ENCODE measurements around the gene SERHL2. TPM values are rescaled to one million over a fixed set of nuclear protein-coding genes. Genes with fewer than 3 reads are reported as not detected.

SERHL2 gene
- polyA plus RNA-seq, 1 of the 3 experiments (the other 2 are of a cell fraction) = 3.1 TPM

DNA sequence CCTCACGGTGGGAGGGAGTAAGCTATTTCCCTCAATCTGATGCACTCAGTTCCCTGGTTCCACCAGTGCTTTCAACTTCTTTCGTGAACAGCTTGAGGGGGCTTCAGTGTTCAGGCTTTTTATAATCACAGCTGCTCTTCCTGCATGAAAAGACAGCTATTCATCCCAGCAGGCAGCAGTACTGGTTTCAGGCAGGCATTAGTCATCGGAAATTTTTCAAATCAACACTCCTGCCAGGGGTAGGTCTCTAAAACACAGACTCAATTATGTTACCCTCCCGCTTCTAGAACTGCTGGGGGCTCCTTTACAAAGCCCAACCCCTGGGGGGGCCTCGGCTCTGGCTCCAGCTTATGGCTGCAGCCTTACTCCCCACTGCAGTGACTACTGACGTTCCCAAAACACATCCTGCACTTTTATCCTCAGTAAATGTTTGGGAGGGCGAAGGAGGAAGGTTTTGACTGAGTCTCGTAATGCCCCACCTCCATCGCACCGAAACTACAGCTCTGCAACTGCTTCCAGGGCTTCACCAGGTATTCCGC, 55.1 kb downstream of the SERHL2 start:
- peaks cover 2% of the 10 kb centered on the region for H3F3A ChIP-seq (replicated peaks; ENCODE audit: insufficient read depth)
- POLR2A ChIA-PET = no interaction called here

DNA sequence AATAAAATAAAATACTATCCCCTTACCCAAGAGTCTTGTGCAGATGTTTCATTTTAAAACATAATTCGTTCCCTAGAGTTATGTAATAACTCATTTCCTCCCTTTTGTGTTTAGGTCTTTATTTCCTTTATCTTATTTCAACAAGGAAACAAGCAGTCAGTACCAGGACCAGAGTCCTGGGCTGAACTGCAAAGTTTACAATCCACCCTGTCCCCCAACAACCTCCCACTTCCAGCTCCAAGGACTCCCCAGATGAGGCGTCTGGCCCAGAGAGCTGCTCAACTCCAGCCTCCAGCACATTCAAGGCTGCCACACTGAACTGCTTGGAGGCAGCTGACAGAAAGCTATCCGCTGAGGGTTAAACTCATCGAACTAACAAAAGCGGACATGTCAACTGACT, 56.4 kb downstream of the SERHL2 start:
- peaks cover 6 to 30% of the 10 kb centered on the region in 2 experiments; a peak in 2 of 4 replicates for H3K4me1 ChIP-seq (ENCODE audit: control insufficient read depth in 1 of 2, insufficient read depth in 2 of 2, low read depth in 1 of 2, low read length in 1 of 2)
- CTCF ChIA-PET = interaction anchor here (0.9 kb wide), 1 partner anchor 13 kb away, joined by 4 read pairs; no protein-coding TSS in a partner anchor

More for the DNA sequence above, 55.1 kb downstream of the SERHL2 start:
- no peak for TF ChIP-seq RCOR1 (IDR thresholded peaks at IDR 0.05; ENCODE audit: low read length)
- no peak for TF ChIP-seq YY1 (IDR thresholded peaks at IDR 0.05; ENCODE audit: low read depth)
- no peak for TF ChIP-seq USF1 (IDR thresholded peaks at IDR 0.05; ENCODE audit: borderline replicate concordance, low read depth)
- TF ChIP-seq PBX3 (IDR thresholded peaks at IDR 0.05) = peak; percentile 40; the same call in 1 of the 2 replicates
- TF ChIP-seq CHD2 (IDR thresholded peaks at IDR 0.05; ENCODE audit: low read length, partially characterized antibody) = no peak
- TF ChIP-seq TEAD4 (IDR thresholded peaks at IDR 0.05; ENCODE audit: borderline replicate concordance, insufficient read depth) = no peak
- peaks cover 26% of the 10 kb centered on the region; the same call in 1 of the 2 replicates for H4K20me1 ChIP-seq (ENCODE audit: insufficient read depth)
- peaks cover 98% of the 10 kb centered on the region for H3K79me2 ChIP-seq (ENCODE audit: insufficient read depth)
- DNase-seq = no peak
- H3K4me3 ChIP-seq (ENCODE audit: low read depth in 2 of 2, low read length in 1 of 2) = no peak overlapping the region
- H3K9me3 ChIP-seq = no peaks in the 10 kb centered on the region
- peak overlapping the region; percentile 71 for H3K4me2 ChIP-seq
- WGBS (ENCODE audit: low lambda C conversion rate) = 41% methylated on average over 8 of the region's 11 CpGs
- H3K9ac ChIP-seq = no peak overlapping the region
- H3K27me3 ChIP-seq (ENCODE audit: insufficient read depth) = no peaks in the 10 kb centered on the region
- CTCF ChIA-PET = no interaction called here
- peak overlapping the region in 1 of 2 experiments; percentile 57; a peak in 2 of 4 replicates for H3K27ac ChIP-seq (ENCODE audit: low read depth in 2 of 2, low read length in 1 of 2)
- no peak overlapping the region for H2AFZ ChIP-seq (ENCODE audit: low read depth)
- H3K36me3 ChIP-seq (replicated peaks in 1 of 2; ENCODE audit: control insufficient read depth in 1 of 2, insufficient read depth in 2 of 2, low read length in 1 of 2) = peaks cover 0 to 2% of the 10 kb centered on the region in 2 experiments
- peaks cover 6 to 30% of the 10 kb centered on the region in 2 experiments; a peak in 2 of 4 replicates for H3K4me1 ChIP-seq (ENCODE audit: control insufficient read depth in 1 of 2, insufficient read depth in 2 of 2, low read depth in 1 of 2, low read length in 1 of 2)
- no peaks in the 10 kb centered on the region for H3K9me2 ChIP-seq

More for the DNA sequence above, 56.4 kb downstream of the SERHL2 start:
- POLR2A ChIA-PET = no interaction called here
- Histone ChIP-seq H3F3A (replicated peaks; ENCODE audit: insufficient read depth) (peaks cover 5% of the 10 kb centered on the region), H3K27ac (ENCODE audit: low read depth in 2 of 2, low read length in 1 of 2) (peak overlapping the region in 1 of 2 experiments; percentile 57; a peak in 1 of 4 replicates), H2AFZ (ENCODE audit: low read depth) (no peak overlapping the region), H3K79me2 (ENCODE audit: insufficient read depth) (peaks cover 89% of the 10 kb centered on the region), H3K27me3 (ENCODE audit: insufficient read depth) (no peaks in the 10 kb centered on the region), H4K20me1 (ENCODE audit: insufficient read depth) (peaks cover 15% of the 10 kb centered on the region; the same call in 1 of the 2 replicates), H3K4me3 (ENCODE audit: low read depth in 2 of 2, low read length in 1 of 2) (no peak overlapping the region), H3K9me3 (no peaks in the 10 kb centered on the region), H3K4me2 (no peak overlapping the region; the same call in 1 of the 2 replicates), H3K9ac (no peak overlapping the region), H3K9me2 (no peaks in the 10 kb centered on the region), H3K36me3 (replicated peaks in 1 of 2; ENCODE audit: control insufficient read depth in 1 of 2, insufficient read depth in 2 of 2, low read length in 1 of 2) (peaks cover 0 to 2% of the 10 kb centered on the region in 2 experiments)
- TF ChIP-seq SIN3A (IDR thresholded peaks at IDR 0.05; ENCODE audit: borderline replicate concordance, low read depth, low read length) = no peak
- TF ChIP-seq RFX5 (IDR thresholded peaks at IDR 0.05; ENCODE audit: low read length) = no peak
- TF ChIP-seq JUND (IDR thresholded peaks at IDR 0.05) = no peak
- no peak for TF ChIP-seq FOXM1 (IDR thresholded peaks at IDR 0.05; ENCODE audit: low read depth)
- TF ChIP-seq GATA2 (CRISPR knock-in tag; IDR thresholded peaks at IDR 0.05) = no peak
- TF ChIP-seq CTCF (IDR thresholded peaks at IDR 0.05) = no peak
- TF ChIP-seq EP300 (IDR thresholded peaks at IDR 0.05; ENCODE audit: borderline replicate concordance in 1 of 2, low read depth in 1 of 2, low read length in 1 of 2) = no peak
- no peak for TF ChIP-seq TEAD4 (IDR thresholded peaks at IDR 0.05; ENCODE audit: borderline replicate concordance, insufficient read depth)
- TF ChIP-seq TCF12 (IDR thresholded peaks at IDR 0.05) = no peak
- no peak for TF ChIP-seq TAF1 (IDR thresholded peaks at IDR 0.05; ENCODE audit: borderline replicate concordance, low read depth, low read length)
- TF ChIP-seq FOSL2 (IDR thresholded peaks at IDR 0.05; ENCODE audit: borderline replicate concordance, low read depth) = no peak
- no peak for TF ChIP-seq SMC3 (IDR thresholded peaks at IDR 0.05; ENCODE audit: low read depth, low read length)
- no peak for DNase-seq
- 85% methylated on average over 2 of the region's 5 CpGs for WGBS (ENCODE audit: low lambda C conversion rate)
